IMR-90 (cell line): ENCODE measurements around the gene KIF5C. TPM values are rescaled to one million over a fixed set of nuclear protein-coding genes. Genes with fewer than 3 reads are reported as not detected.

Experiments used
- ATAC-seq: fragments of 200-7000 bp; cut with Tn5 transposase; 2 replicates; pipeline ENCODE4 v1.9.1; 2020; ENCODE audit warnings: low read depth, mild to moderate bottlenecking, moderate library complexity
- BruUV-seq: library from RNA; stranded (reverse); fragments of 400-500 nt; replicated peaks from 2 replicates; lab custom pipeline; 2021; lab: Mats Ljungman, UMichigan
- CTCF ChIA-PET: fragments of 300-600 bp; formaldehyde crosslinking; extraction: SDS; loops from one replicate; lab custom pipeline; 2021; ENCODE audit warnings: antibody characterized with exemption; lab: Yijun Ruan, JAX
- POLR2A ChIA-PET: fragments of 300-600 bp; sonication (Branson Sonifier 250); formaldehyde crosslinking; loops from one replicate; lab custom pipeline; 2022; ENCODE audit warnings: antibody characterized with exemption; ENCODE audit not compliant: unreplicated experiment; lab: Charles Lee
- DNase-seq: peaks from one replicate; pipeline ENCODE4 v3.0.0; 2013
- H2AFZ ChIP-seq: replicated peaks from 2 replicates; pipeline ENCODE3; 2013; ENCODE audit warnings: low read length, mild to moderate bottlenecking; ENCODE audit not compliant: poor library complexity
- H2AK5ac ChIP-seq: 2 replicates; pipeline ENCODE4 v1.6.1; 2013; ENCODE audit warnings: low read depth, low read length, inconsistent platforms
- H2AK9ac ChIP-seq: replicated peaks from 2 replicates; pipeline ENCODE3; 2013; ENCODE audit warnings: mild to moderate bottlenecking, low read depth, low read length, moderate library complexity; ENCODE audit not compliant: poor library complexity
- H2BK120ac ChIP-seq: 2 replicates; pipeline ENCODE4 v1.6.1; 2013; ENCODE audit warnings: low read depth, low read length, inconsistent platforms
- H2BK15ac ChIP-seq: 3 replicates; pipeline ENCODE4 v1.6.1; 2013; ENCODE audit warnings: low read depth, low read length, inconsistent platforms
- H2BK20ac ChIP-seq: 2 replicates; pipeline ENCODE4 v1.6.1; 2013; ENCODE audit warnings: low read depth, mild to moderate bottlenecking, inconsistent platforms, low read length, moderate library complexity
- H2BK5ac ChIP-seq: 2 replicates; pipeline ENCODE4 v1.6.1; 2013; ENCODE audit warnings: mild to moderate bottlenecking, low read depth, low read length, inconsistent platforms; ENCODE audit not compliant: poor library complexity, severe bottlenecking
- H3K14ac ChIP-seq: replicated peaks from 2 replicates; pipeline ENCODE4 v1.6.1; 2013; ENCODE audit warnings: low read depth, low read length, inconsistent platforms
- H3K18ac ChIP-seq: 2 replicates; pipeline ENCODE4 v1.6.1; 2013; ENCODE audit warnings: low read depth, low read length, control low read depth
- H3K23ac ChIP-seq: 2 replicates; pipeline ENCODE4 v1.6.1; 2013; ENCODE audit warnings: low read depth, low read length, inconsistent platforms
- H3K27ac ChIP-seq: 2 replicates; pipeline ENCODE4 v1.5.1; 2013; ENCODE audit warnings: mild to moderate bottlenecking, control low read depth, low read length; ENCODE audit not compliant: insufficient read depth
- H3K27me3 ChIP-seq: 2 replicates; pipeline ENCODE4 v1.6.1; 2013; ENCODE audit warnings: low read length; ENCODE audit not compliant: control insufficient read depth, insufficient read depth
- H3K36me3 ChIP-seq: 2 replicates; pipeline ENCODE4 v1.6.1; 2013; ENCODE audit warnings: low read length, mixed read lengths; ENCODE audit not compliant: control insufficient read depth, insufficient read depth
- H3K4ac ChIP-seq: 2 replicates; pipeline ENCODE4 v1.6.1; 2013; ENCODE audit warnings: low read depth, low read length, inconsistent platforms
- H3K4me1 ChIP-seq: 2 replicates; pipeline ENCODE4 v1.6.1; 2013; ENCODE audit warnings: low read length, mixed read lengths; ENCODE audit not compliant: control insufficient read depth, insufficient read depth
- H3K4me2 ChIP-seq: 2 replicates; pipeline ENCODE4 v1.6.1; 2013; ENCODE audit warnings: low read depth, mild to moderate bottlenecking, control low read depth, low read length, moderate library complexity
- H3K4me3 ChIP-seq: 2 replicates; pipeline ENCODE4 v1.5.1; 2013; ENCODE audit warnings: low read depth, mild to moderate bottlenecking, control low read depth, low read length, moderate library complexity; ENCODE audit not compliant: insufficient read depth
- H3K56ac ChIP-seq: 2 replicates; pipeline ENCODE4 v1.6.1; 2013; ENCODE audit warnings: low read length, inconsistent platforms; ENCODE audit not compliant: insufficient read depth; ENCODE audit errors: extremely low read depth
- H3K79me1 ChIP-seq, 2 experiments: 2 replicates each; pipeline ENCODE4 v1.6.1; 2013; ENCODE audit warnings: low read length in 2 of 2, inconsistent platforms in 1 of 2, low read depth in 1 of 2
- H3K9ac ChIP-seq: 2 replicates; pipeline ENCODE4 v1.6.1; 2013; ENCODE audit warnings: low read depth, low read length, control low read depth
- H3K9me1 ChIP-seq: 2 replicates; pipeline ENCODE4 v1.6.1; 2013; ENCODE audit warnings: low read length, inconsistent platforms; ENCODE audit not compliant: insufficient read depth
- H3K9me3 ChIP-seq: 2 replicates; pipeline ENCODE4 v1.6.1; 2013; ENCODE audit warnings: low read length; ENCODE audit not compliant: control insufficient read depth, insufficient read depth
- H4K20me1 ChIP-seq: 2 replicates; pipeline ENCODE4 v1.6.1; 2013; ENCODE audit warnings: low read length, inconsistent platforms; ENCODE audit not compliant: insufficient read depth
- H4K5ac ChIP-seq: 2 replicates; pipeline ENCODE4 v1.6.1; 2013; ENCODE audit warnings: mild to moderate bottlenecking, low read depth, low read length, control low read depth
- H4K8ac ChIP-seq, 2 experiments: 2 replicates each; pipeline ENCODE4 v1.6.1; 2013; ENCODE audit warnings: low read depth in 2 of 2, low read length in 2 of 2, control low read depth in 1 of 2, inconsistent platforms in 1 of 2
- H4K91ac ChIP-seq: 2 replicates; pipeline ENCODE4 v1.6.1; 2013; ENCODE audit warnings: low read depth, low read length, inconsistent platforms; ENCODE audit not compliant: insufficient read depth
- CHD1 ChIP-seq: IDR thresholded peaks from 2 replicates; pipeline ENCODE4 v1.6.1; 2012; ENCODE audit warnings: low read depth, low read length, improper control_type of control experiment
- ELK1 ChIP-seq: fragments of 150-350 bp; IDR thresholded peaks from 2 replicates; pipeline ENCODE4 v1.6.1; 2016; ENCODE audit warnings: low read depth, mild to moderate bottlenecking, low read length, moderate library complexity, borderline replicate concordance
- MAFK ChIP-seq: IDR thresholded peaks from 2 replicates; pipeline ENCODE4 v1.6.1; 2012; ENCODE audit warnings: low read depth, low read length, improper control_type of control experiment
- MAZ ChIP-seq: IDR thresholded peaks from 2 replicates; pipeline ENCODE4 v1.6.1; 2012; ENCODE audit warnings: low read depth, mild to moderate bottlenecking, low read length, improper control_type of control experiment, moderate library complexity, borderline replicate concordance
- MXI1 ChIP-seq: IDR thresholded peaks from 2 replicates; pipeline ENCODE4 v1.6.1; 2012; ENCODE audit warnings: low read depth, mild to moderate bottlenecking, low read length, moderate library complexity, borderline replicate concordance
- POLR2A ChIP-seq: IDR thresholded peaks from 2 replicates; pipeline ENCODE4 v1.6.1; 2012; ENCODE audit warnings: mild to moderate bottlenecking, low read depth, low read length
- RAD21 ChIP-seq: IDR thresholded peaks from 2 replicates; pipeline ENCODE4 v1.6.1; 2012; ENCODE audit warnings: low read length, improper control_type of control experiment
- SMC3 ChIP-seq: fragments of 150-350 bp; IDR thresholded peaks from 2 replicates; pipeline ENCODE4 v1.6.1; 2016; ENCODE audit warnings: low read depth, mild to moderate bottlenecking, antibody characterized with exemption, low read length, moderate library complexity
- WGBS, 2 experiments: methylation state at CpG; one replicate each; pipeline versions ENCODE4 v1.1.5 to v1.1.7; 2013; ENCODE audit warnings: missing lambda C conversion rate in 2 of 2; ENCODE audit not compliant: insufficient read length in 1 of 2; ENCODE audit errors: extremely low coverage in 2 of 2; 5-methylcytosine and 5-hydroxymethylcytosine counted together
- dilution Hi-C: fragments of 300-500 bp; cut with HindIII; formaldehyde crosslinking; loops from one replicate; pipeline ENCODE4 v1.14.3; 2018; ENCODE audit warnings: low sequenced_read_pairs; ENCODE audit not compliant: unreplicated experiment
- in situ Hi-C: fragments of 300-500 bp; cut with MboI; formaldehyde crosslinking; loops from 3 replicates; pipeline ENCODE4 v1.14.3; 2019; ENCODE audit warnings: low sequenced_read_pairs, inconsistent platforms, mixed read lengths
- intact Hi-C: fragments of 100-400 bp; cut with micrococcal nuclease; formaldehyde crosslinking; loops from 2 replicates; pipeline ENCODE4 v1.10.0; 2022
- polyA plus RNA-seq, 3 experiments: library from polyadenylated mRNA; depleted of rRNA; stranded (reverse); fragments of >200 nt; gene quantifications; 2 replicates each; pipeline ENCODE4 v1.2.3, GENCODE V29; 2012; ENCODE audit warnings: low replicate concordance in 1 of 3
- total RNA-seq: library from RNA; depleted of rRNA; stranded (reverse); fragments of >200 nt; gene quantifications from 2 replicates; pipeline ENCODE4 v1.2.3, GENCODE V29; 2012

Gene KIF5C
- total and polyA plus RNA-seq, 2 of the 4 experiments (the other 2 are of a cell fraction), result 0.10 to 0.18 TPM

GRCh38 chr2:148948868-148949267 is 73.8 kb downstream of the KIF5C start:
- no peak overlapping the region for H4K91ac ChIP-seq
- no peak for DNase-seq

More at GRCh38 chr2:148948868-148949267, 73.8 kb downstream of the KIF5C start:
- Histone ChIP-seq H3K9me1 (no peaks in the 10 kb centered on the region), H3K56ac (no peak overlapping the region), H3K9ac (no peak overlapping the region), H3K18ac (no peak overlapping the region), H4K5ac (no peak overlapping the region), H3K14ac (no peak overlapping the region), H2AFZ (no peak overlapping the region), H3K23ac (no peak overlapping the region), H3K27ac (no peak overlapping the region), H4K20me1 (no peaks in the 10 kb centered on the region), H2BK15ac (no peak overlapping the region), H3K36me3 (no peaks in the 10 kb centered on the region), H2BK120ac (no peak overlapping the region), H3K9me3 (no peaks in the 10 kb centered on the region), H3K4ac (no peak overlapping the region), H2BK20ac (no peak overlapping the region), H4K8ac (no peak overlapping the region), H3K79me1 (no peaks in the 10 kb centered on the region), H3K4me1 (no peaks in the 10 kb centered on the region), H2AK5ac (no peak overlapping the region), H2BK5ac (no peak overlapping the region), H3K4me3 (no peak overlapping the region), H2AK9ac (no peak overlapping the region), H3K4me2 (no peak overlapping the region), H3K27me3 (no peaks in the 10 kb centered on the region)
- ChIA-PET CTCF (no interaction called here), POLR2A (no interaction called here)
- dilution Hi-C loops, result no loop called here
- no TSS peak for BruUV-seq
- ATAC-seq, result no peak
- no CpG with 5 or more reads among the region's 5 CpGs for WGBS, 2 experiments
- no peak for TF ChIP-seq SMC3
- TF ChIP-seq RAD21, result no peak
- TF ChIP-seq POLR2A, result no peak
- TF ChIP-seq ELK1, result no peak
- no peak for TF ChIP-seq MAZ
- TF ChIP-seq MXI1, result no peak
- TF ChIP-seq CHD1, result no peak
- TF ChIP-seq MAFK, result no peak
- intact Hi-C loops, result no loop called here
- in situ Hi-C loops, result no loop called here
